Ecto neural progenitor cell (in vitro differentiated cells): ENCODE measurements around the gene DOLK.
"Not testable (repeated sequence)": the region's sequence is repeated elsewhere in the genome, so short reads cannot be mapped to it uniquely, and the experiment has no call there.

Experiments
- DNase-seq: peaks from one replicate; pipeline ENCODE4 v3.0.0-alpha.2; 2018; ENCODE audit warnings: low spot score

DOLK gene

GRCh38 chr9:128947527-128948301 is at the start of gene DOLK, which contains the start of gene NUP188:
Gene DOLK, minus strand, starts transcription at chr9:128947603. Its CDS starts 300 bp downstream, at chr9:128947303.
Gene NUP188, plus strand, starts transcription at chr9:128947699. Its CDS starts 21 bp downstream, at chr9:128947720.
- DNase-seq: peak; percentile 98

- DNase-seq: no peak
Measured at GRCh38 chr9:128995791-128996190, 48.4 kb upstream of the DOLK start.

DNA sequence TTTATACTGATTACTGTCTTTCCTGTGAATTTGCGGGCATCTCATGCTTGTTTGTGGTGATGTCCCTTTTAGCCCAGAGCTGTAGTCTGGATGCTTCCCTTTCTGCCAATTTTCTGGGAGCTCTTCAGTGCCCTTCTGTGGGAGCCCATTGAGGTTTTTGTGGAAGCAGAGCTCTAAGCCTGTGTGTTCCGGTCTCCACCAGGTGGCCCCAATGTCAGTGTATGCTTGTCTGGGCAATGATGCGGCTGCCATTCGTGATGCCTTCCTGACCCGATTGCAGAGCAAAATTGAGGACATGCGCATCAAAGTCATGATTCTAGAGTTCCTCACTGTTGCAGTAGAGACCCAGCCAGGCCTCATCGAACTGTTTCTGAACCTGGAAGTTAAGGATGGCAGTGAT is 45.6 kb upstream of the DOLK start:
- no peak for DNase-seq

DNA sequence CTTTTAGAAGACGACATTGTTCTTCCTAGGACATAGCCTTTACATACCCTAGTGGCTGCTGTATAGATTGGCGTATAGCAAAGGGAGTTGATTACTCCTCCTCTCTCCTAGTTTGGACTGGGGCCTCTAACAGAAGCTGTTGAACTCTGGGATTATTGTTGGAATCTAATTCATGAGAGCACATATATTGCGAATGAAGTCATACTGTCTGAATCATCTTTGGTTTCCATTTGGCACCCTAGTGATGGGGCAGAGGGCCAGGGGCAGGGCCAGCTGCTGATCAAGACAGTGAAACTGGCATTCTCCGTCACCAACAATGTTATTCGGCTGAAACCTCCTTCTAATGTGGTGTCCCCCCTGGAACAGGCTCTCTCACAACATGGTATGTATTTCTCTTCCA is 40.4 kb upstream of the DOLK start:
- no peak for DNase-seq

- no peak for DNase-seq
Measured at GRCh38 chr9:128986671-128987070, 39.3 kb upstream of the DOLK start.

- no peak for DNase-seq
Measured at GRCh38 chr9:128983536-128983935, 36.1 kb upstream of the DOLK start.

- DNase-seq: no peak
Measured at GRCh38 chr9:128979111-128979510, 31.7 kb upstream of the DOLK start.

GRCh38 chr9:128972956-128973355 is 25.6 kb upstream of the DOLK start:
- DNase-seq: no peak

DNA sequence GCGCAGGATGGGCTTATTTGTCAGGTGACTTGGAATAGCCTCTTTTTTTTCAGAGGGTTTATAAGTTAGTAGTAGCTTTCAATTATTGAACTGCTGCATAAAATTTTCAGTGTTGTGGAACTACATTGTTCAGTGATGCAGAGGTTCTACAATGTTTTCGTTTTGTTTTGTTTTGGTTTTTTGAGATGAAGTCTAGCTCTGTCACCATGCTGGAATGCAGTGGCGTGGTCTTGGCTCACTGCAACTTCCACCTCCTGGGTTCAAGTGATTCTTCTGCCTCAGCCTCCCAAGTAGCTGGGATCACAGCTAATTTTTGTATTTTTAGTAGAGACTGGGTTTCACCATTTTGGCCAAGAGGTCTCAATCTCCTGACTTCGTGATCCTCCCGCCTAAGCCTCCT is 22.1 kb upstream of the DOLK start:
- DNase-seq: no peak

- DNase-seq: not testable (repeated sequence)
Measured at GRCh38 chr9:128961403-128961802, 14.0 kb upstream of the DOLK start.

GRCh38 chr9:128947277-128947526 is 201 bp downstream of the DOLK start:
- DNase-seq: no peak

DNA sequence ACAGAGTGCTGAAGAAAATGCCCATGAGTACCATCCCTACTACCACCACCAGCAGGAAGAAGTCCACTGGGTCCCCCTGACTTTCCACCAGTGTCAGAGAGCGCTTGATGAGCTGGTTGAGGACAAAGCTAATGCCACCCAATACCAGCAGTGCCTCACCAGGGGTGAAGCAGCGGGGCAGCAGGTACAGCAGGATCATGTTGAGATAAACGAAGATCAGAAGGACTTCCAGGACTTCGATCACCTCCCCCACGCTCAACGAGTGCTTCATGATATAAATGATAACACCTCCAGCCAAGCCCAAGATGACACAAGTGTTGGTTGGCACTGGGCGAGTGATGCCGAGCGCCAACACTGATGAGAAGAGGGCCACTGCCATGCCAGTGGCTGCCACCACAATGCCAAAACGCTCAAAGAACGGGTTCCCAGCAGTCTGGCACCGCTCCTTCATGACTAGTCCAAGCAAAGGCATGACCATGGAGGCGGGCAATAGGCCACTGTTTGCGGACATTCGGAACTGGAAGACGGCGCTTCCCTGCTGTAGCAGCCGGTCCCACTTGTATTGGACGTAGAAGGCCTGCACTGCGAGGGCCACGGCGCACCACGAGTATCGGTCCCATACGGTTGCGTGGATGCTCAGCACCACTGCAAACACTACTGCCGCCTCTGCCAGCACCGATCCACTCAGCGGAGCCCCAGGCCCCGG is 679 bp downstream of the DOLK start:
- peak; percentile 56 for DNase-seq

- no peak for DNase-seq
Measured at GRCh38 chr9:128945798-128946501, 1.5 kb downstream of the DOLK start.

DNA sequence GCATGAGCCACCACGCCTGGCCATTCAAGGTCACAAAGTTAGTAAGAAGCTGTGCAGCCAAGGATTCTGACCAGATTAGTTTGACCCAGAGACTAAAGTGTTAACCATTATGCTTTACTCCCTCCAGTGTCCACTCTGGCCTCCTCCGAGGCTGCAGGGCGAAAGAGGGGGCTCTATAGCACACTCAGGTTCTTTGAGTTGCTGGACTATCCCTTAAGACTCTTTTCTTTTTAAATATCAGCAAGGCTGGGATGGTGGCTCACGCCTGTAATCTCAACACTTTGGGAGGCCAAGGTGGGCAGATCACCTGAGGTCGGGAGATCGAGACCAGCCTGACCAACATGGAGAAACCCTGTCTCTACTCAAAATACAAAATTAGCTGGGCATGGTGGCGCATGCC is 2.4 kb downstream of the DOLK start:
- DNase-seq: not testable (repeated sequence)

DNA sequence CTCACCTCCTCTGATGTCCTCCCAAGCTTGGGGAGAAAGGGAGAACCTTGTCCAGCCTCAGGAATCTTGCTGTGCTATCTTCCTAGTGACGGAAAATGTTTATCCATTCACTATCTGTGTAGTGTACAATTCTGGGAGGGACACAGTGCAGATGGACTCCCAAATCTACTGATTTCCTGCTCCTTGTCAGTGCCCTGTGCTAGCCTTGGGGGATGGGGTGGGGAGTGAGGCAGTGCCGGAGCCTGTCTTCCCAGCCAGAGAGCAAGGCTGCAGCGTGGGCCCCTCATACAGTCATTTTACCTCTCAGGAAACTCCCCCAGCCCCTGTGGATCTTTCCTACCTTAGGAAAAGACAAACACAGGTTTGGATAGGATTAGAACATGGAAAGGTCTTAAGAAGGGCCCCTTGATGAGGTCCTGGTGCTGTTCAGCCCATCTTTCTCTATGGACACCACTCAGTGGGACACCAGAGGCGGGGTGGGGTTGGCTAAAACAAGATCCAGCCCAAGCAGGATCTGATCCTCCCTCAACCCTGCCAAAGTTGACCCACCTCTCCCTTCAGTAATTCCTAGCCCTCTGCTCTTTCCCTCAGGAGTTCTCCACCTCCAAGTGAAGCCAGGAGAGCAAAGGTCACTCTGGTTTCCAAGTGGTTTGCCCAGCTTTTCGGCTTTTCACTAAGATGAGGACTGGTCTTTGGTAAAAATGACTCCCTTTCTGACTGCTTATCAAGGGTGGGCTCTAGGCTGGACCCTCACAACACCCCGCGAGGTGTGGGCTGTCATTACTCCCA is 3.4 kb downstream of the DOLK start:
- no peak for DNase-seq

GRCh38 chr9:128940946-128941755 is 6.3 kb downstream of the DOLK start:
- no peak for DNase-seq

DNA sequence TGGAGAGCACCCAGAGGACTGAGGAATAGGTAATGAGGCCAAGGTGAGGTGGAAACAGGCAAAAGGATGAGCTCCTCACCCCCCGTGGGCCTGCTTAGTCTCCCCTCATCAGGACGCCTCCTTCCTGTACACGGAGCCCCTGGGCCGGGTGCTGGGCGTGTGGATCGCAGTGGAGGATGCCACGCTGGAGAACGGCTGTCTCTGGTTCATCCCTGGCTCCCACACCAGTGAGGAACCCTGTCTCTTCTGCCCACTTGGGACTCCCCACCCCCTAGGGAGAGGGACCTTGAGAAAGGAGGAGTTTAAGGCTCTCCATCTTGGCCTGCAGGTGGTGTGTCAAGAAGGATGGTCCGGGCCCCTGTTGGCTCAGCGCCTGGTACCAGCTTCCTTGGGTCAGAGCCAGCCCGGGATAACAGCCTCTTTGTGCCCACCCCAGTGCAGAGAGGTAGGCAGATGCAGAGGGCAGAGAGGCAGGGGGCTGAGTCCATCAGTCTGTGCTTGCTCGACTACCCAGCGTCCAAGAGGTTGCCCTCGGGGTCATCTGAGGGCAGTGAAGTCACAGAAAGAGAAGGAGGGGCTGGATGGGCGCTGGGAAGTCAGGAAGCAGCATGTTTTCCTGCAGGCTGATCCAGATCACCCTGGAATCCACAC is 7.0 kb downstream of the DOLK start:
- no peak for DNase-seq

DNA sequence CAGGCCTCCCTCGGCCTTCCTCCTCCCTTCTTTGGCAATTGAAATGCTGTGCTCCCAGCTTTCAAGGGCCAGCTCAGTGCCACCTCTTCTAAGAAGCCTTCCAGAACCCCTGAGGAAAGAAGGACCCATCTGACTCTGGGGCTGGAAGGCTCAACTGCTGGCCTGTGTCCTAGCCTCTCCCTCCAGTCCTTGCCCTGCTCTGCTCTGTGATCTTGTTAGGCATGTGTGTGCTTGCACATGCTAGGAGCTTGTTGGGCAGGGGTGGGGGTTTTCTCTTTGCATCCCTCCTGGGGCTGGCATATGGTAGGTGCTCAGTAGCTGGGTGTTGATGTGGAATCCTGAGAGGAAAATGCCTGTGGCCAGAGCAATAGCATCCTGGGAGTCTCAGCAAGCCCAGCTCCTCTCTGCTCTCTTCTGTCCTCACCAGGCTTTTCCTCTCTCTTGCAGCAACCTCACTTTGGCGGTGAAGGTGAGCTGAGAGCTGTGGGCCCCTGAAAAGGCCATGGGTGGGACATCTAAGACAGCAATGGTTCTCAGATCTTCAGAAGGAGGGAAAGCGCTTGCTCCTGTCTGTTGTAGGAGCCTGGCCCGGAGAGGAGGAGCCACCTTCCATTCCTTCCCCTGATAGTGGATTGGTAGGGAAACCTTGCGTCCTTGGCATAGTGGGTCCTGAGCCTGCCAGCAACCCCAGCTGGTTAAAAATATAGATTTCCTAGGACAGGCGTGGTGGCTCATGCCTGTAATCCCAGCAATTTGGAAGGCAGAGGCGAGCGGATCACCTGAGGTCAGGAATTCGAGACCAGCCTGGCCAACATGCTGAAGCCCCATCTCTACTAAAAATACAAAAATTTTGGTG is 9.9 kb downstream of the DOLK start:
- DNase-seq: no peak

GRCh38 chr9:128936171-128936865 is 11.1 kb downstream of the DOLK start:
- no peak for DNase-seq
